WTC11 (cell line): ENCODE data around the gene PCSK5.

ENCODE experiments used
- CREB1 ChIP-seq: sonication (generic); formaldehyde crosslinking; IDR thresholded peaks from 2 replicates; pipeline ENCODE4 v1.8.0; 2023; ENCODE audit warnings: mild to moderate bottlenecking, missing genetic modification reagents
- CREM ChIP-seq: sonication (generic); formaldehyde crosslinking; IDR thresholded peaks from 2 replicates; pipeline ENCODE4 v1.8.1; 2022; ENCODE audit warnings: mild to moderate bottlenecking, missing genetic modification reagents, moderate library complexity
- ESRRA ChIP-seq: sonication (generic); formaldehyde crosslinking; IDR thresholded peaks from 2 replicates; pipeline ENCODE4 v1.8.1; 2022; ENCODE audit warnings: mild to moderate bottlenecking, missing genetic modification reagents, borderline replicate concordance
- FOXP1 ChIP-seq: sonication (generic); formaldehyde crosslinking; IDR thresholded peaks from 2 replicates; pipeline ENCODE4 v1.8.0; 2022; ENCODE audit warnings: missing genetic modification reagents, mild to moderate bottlenecking, moderate library complexity, borderline replicate concordance
- TCF7 ChIP-seq: sonication (generic); formaldehyde crosslinking; IDR thresholded peaks from 2 replicates; pipeline ENCODE4 v1.8.0; 2022; ENCODE audit warnings: mild to moderate bottlenecking, low read depth, missing genetic modification reagents, moderate library complexity
- TEAD4 ChIP-seq: sonication (generic); formaldehyde crosslinking; IDR thresholded peaks from 2 replicates; pipeline ENCODE4 v1.8.0; 2022; ENCODE audit warnings: mild to moderate bottlenecking, missing genetic modification reagents
- TF ChIP-seq, protein P1 (sequence below): fragments of 250-450 bp; sonication (Bioruptor Pico); IDR thresholded peaks from 2 replicates; pipeline ENCODE4 v1.9.0; 2021; ENCODE audit warnings: mild to moderate bottlenecking, borderline replicate concordance
- TF ChIP-seq, protein P2 (sequence below): sonication (generic); formaldehyde crosslinking; IDR thresholded peaks from 2 replicates; pipeline ENCODE4 v1.8.0; 2022; ENCODE audit warnings: mild to moderate bottlenecking, missing genetic modification reagents
- TF ChIP-seq, protein P3 (sequence below): fragments of 200-600 bp; IDR thresholded peaks from 2 replicates; pipeline ENCODE4 v1.8.0; 2022; ENCODE audit warnings: antibody characterized with exemption
- TF ChIP-seq, protein P4 (sequence below): sonication (generic); formaldehyde crosslinking; IDR thresholded peaks from 2 replicates; pipeline ENCODE4 v1.8.1; 2022; ENCODE audit warnings: low read depth, missing genetic modification reagents, borderline replicate concordance
- TF ChIP-seq, protein P5 (sequence below): sonication (generic); formaldehyde crosslinking; IDR thresholded peaks from 2 replicates; pipeline ENCODE4 v1.8.0; 2022; ENCODE audit warnings: mild to moderate bottlenecking, missing genetic modification reagents

DNA sequence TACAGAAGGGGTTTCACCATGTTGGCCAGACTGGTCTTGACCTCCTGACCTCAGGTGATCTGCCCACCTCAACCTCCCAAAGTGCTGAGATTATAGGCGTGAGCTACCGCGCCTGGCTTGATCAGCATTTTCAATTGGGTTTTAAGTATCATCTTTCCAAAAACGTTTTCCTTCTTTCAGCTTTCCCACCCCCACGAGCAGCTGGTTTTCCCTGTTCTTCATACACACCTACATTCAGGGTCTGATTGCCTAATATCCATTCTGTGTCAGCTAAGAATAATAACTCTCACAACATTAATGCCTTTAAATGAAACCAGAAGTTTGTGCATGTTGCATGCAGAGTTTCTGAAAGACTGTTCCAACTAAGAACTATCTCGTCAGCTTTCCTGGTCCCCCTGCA lies 465.4 kb downstream of the PCSK5 start:
- no peak for TF ChIP-seq TCF7
- TF ChIP-seq, protein P1, sequence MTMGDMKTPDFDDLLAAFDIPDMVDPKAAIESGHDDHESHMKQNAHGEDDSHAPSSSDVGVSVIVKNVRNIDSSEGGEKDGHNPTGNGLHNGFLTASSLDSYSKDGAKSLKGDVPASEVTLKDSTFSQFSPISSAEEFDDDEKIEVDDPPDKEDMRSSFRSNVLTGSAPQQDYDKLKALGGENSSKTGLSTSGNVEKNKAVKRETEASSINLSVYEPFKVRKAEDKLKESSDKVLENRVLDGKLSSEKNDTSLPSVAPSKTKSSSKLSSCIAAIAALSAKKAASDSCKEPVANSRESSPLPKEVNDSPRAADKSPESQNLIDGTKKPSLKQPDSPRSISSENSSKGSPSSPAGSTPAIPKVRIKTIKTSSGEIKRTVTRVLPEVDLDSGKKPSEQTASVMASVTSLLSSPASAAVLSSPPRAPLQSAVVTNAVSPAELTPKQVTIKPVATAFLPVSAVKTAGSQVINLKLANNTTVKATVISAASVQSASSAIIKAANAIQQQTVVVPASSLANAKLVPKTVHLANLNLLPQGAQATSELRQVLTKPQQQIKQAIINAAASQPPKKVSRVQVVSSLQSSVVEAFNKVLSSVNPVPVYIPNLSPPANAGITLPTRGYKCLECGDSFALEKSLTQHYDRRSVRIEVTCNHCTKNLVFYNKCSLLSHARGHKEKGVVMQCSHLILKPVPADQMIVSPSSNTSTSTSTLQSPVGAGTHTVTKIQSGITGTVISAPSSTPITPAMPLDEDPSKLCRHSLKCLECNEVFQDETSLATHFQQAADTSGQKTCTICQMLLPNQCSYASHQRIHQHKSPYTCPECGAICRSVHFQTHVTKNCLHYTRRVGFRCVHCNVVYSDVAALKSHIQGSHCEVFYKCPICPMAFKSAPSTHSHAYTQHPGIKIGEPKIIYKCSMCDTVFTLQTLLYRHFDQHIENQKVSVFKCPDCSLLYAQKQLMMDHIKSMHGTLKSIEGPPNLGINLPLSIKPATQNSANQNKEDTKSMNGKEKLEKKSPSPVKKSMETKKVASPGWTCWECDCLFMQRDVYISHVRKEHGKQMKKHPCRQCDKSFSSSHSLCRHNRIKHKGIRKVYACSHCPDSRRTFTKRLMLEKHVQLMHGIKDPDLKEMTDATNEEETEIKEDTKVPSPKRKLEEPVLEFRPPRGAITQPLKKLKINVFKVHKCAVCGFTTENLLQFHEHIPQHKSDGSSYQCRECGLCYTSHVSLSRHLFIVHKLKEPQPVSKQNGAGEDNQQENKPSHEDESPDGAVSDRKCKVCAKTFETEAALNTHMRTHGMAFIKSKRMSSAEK (CRISPR knock-in tag): no peak
- TF ChIP-seq, protein P2, sequence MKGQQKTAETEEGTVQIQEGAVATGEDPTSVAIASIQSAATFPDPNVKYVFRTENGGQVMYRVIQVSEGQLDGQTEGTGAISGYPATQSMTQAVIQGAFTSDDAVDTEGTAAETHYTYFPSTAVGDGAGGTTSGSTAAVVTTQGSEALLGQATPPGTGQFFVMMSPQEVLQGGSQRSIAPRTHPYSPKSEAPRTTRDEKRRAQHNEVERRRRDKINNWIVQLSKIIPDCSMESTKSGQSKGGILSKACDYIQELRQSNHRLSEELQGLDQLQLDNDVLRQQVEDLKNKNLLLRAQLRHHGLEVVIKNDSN: no peak
- TF ChIP-seq, protein P3, sequence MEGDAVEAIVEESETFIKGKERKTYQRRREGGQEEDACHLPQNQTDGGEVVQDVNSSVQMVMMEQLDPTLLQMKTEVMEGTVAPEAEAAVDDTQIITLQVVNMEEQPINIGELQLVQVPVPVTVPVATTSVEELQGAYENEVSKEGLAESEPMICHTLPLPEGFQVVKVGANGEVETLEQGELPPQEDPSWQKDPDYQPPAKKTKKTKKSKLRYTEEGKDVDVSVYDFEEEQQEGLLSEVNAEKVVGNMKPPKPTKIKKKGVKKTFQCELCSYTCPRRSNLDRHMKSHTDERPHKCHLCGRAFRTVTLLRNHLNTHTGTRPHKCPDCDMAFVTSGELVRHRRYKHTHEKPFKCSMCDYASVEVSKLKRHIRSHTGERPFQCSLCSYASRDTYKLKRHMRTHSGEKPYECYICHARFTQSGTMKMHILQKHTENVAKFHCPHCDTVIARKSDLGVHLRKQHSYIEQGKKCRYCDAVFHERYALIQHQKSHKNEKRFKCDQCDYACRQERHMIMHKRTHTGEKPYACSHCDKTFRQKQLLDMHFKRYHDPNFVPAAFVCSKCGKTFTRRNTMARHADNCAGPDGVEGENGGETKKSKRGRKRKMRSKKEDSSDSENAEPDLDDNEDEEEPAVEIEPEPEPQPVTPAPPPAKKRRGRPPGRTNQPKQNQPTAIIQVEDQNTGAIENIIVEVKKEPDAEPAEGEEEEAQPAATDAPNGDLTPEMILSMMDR: no peak
- no peak for TF ChIP-seq CREB1
- no peak for TF ChIP-seq TEAD4 (CRISPR knock-in tag)
- no peak for TF ChIP-seq ESRRA (CRISPR knock-in tag)
- no peak for TF ChIP-seq CREM (CRISPR knock-in tag)
- TF ChIP-seq, protein P4, sequence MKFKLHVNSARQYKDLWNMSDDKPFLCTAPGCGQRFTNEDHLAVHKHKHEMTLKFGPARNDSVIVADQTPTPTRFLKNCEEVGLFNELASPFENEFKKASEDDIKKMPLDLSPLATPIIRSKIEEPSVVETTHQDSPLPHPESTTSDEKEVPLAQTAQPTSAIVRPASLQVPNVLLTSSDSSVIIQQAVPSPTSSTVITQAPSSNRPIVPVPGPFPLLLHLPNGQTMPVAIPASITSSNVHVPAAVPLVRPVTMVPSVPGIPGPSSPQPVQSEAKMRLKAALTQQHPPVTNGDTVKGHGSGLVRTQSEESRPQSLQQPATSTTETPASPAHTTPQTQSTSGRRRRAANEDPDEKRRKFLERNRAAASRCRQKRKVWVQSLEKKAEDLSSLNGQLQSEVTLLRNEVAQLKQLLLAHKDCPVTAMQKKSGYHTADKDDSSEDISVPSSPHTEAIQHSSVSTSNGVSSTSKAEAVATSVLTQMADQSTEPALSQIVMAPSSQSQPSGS (CRISPR knock-in tag): no peak
- TF ChIP-seq, protein P5, sequence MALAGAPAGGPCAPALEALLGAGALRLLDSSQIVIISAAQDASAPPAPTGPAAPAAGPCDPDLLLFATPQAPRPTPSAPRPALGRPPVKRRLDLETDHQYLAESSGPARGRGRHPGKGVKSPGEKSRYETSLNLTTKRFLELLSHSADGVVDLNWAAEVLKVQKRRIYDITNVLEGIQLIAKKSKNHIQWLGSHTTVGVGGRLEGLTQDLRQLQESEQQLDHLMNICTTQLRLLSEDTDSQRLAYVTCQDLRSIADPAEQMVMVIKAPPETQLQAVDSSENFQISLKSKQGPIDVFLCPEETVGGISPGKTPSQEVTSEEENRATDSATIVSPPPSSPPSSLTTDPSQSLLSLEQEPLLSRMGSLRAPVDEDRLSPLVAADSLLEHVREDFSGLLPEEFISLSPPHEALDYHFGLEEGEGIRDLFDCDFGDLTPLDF (CRISPR knock-in tag): no peak
- TF ChIP-seq FOXP1: no peak
